Hematopoietic multipotent progenitor cell treated with erythropoietin and hydrocortisone succinate and interleukin-3 and kit ligand, for 8 days (in vitro differentiated cells): ENCODE measurements around the gene VSIG10L.

Experiments used
- DNase-seq: peaks from one replicate; pipeline ENCODE4 v3.0.0-alpha.2; 2015

The VSIG10L gene

GRCh38 chr19:51337861-51338562 is 3.9 kb downstream of the VSIG10L start:
- no peak for DNase-seq

GRCh38 chr19:51337141-51337860 is 4.6 kb downstream of the VSIG10L start:
- DNase-seq, result no peak

- DNase-seq, result peak; percentile 36
Observed at GRCh38 chr19:51333836-51334460, 8.0 kb downstream of the VSIG10L start.

- DNase-seq, result no peak
Observed at GRCh38 chr19:51331716-51332115, 10.2 kb downstream of the VSIG10L start.

GRCh38 chr19:51331193-51331592 is 10.7 kb downstream of the VSIG10L start:
- no peak for DNase-seq

GRCh38 chr19:51330366-51330765 is 11.6 kb downstream of the VSIG10L start:
- no peak for DNase-seq

- DNase-seq, result no peak
Observed at GRCh38 chr19:51329411-51329810, 12.5 kb downstream of the VSIG10L start.

- DNase-seq, result peak; percentile 73
Observed at GRCh38 chr19:51327066-51328001, 14.6 kb downstream of the VSIG10L start.

- DNase-seq, result no peak
Observed at GRCh38 chr19:51326216-51327065, 15.5 kb downstream of the VSIG10L start.

- DNase-seq, result no peak
Observed at GRCh38 chr19:51325161-51325976, 16.6 kb downstream of the VSIG10L start.

GRCh38 chr19:51324167-51324481 is 17.8 kb downstream of the VSIG10L start:
- DNase-seq, result no peak

GRCh38 chr19:51323481-51324166 is 18.3 kb downstream of the VSIG10L start:
- DNase-seq, result no peak

- DNase-seq, result no peak
Observed at GRCh38 chr19:51321799-51322198, 20.1 kb downstream of the VSIG10L start.

- no peak for DNase-seq
Observed at GRCh38 chr19:51320280-51320657, 21.7 kb downstream of the VSIG10L start.

GRCh38 chr19:51319649-51320279 is 22.2 kb downstream of the VSIG10L start:
- DNase-seq, result no peak

- no peak for DNase-seq
Observed at GRCh38 chr19:51318687-51319648, 23.0 kb downstream of the VSIG10L start.

- DNase-seq, result no peak
Observed at GRCh38 chr19:51317968-51318367, 24.0 kb downstream of the VSIG10L start.

- peak; percentile 56 for DNase-seq
Observed at GRCh38 chr19:51317376-51317775, 24.6 kb downstream of the VSIG10L start.

GRCh38 chr19:51316688-51317087 is 25.3 kb downstream of the VSIG10L start:
- DNase-seq, result no peak
